Activated CD4-positive, CD25-positive, alpha-beta regulatory T cell (primary cell): ENCODE measurements around the gene CXCR2.
"Not testable (repeated sequence)": the region's sequence is repeated elsewhere in the genome, so short reads cannot be mapped to it uniquely, and the experiment has no call there.

ENCODE experiments used
- DNase-seq, 4 experiments: peaks; one replicate each; lab custom pipeline; 2025; lab: John Stamatoyannopoulos, UW

The CXCR2 gene

DNA sequence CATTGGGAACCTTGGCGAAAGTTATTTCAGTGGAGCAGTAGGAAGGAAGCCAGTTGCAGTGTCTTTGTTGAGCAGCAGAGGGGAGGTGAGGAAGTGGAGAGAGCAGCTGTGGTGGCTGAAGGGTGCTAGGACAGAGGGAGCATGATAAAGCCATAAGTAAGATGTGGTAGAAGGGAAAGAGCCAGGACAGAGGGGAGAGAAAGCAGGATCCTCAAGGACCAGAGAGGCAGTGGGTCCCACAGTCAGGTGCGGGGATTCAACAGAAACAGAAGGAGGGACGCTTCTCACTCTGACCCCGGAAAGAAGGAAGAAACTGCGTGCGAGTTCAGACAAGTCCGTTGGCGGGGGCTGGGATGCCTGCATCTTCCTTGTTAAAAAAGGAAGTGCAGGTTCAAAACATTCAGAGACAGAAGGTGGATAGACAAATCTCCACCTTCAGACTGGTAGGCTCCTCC is at the start of gene CXCR2:
Gene CXCR2, plus strand, starts transcription at position 403 of the 455 bp plus-strand sequence. CDS start 8,774 bp downstream, outside the sequence.
- no peak for DNase-seq

GRCh38 chr2:218077464-218078216 is 48.2 kb upstream of the CXCR2 start:
- DNase-seq: no peak

GRCh38 chr2:218079943-218080913 is 45.6 kb upstream of the CXCR2 start:
- no peak for DNase-seq

DNA sequence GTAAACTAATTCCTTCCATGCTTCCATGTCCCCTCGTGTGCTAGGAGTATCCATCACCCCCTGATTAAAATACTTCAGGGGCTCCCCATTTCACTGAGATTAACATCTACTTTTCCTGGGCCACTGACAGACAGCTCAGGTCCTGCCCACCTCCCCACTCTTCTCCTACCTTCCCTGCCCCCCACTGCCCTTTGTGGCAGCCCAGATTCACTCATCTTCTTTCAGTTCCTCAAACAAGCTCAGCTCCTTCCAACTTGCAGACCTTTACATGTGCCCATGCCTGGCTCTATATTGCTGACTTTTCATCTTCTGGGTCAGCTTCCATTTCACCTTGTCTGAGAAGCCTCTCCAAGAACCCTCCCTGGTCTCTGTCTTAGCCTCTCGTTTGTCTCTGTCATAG is 44.8 kb upstream of the CXCR2 start:
- DNase-seq: no peak

DNA sequence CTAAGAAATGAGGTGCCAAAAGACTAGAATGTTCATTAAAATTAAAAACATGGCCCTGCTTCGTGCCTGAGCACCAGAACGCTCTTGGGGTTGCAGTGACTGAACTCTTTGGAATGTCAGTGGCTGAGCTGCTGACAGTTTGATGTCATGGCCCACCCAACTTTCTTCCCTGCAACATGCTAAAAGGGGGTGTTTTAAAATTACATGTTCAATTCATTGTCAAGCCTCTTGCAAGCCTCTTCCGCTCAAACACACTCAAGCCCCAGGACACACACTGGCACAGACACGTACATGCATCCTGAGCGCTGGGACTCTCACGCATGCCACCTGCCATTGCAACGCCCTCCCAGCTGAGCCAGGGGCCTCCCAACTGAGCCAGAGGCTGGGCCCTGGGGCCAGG is 44.1 kb upstream of the CXCR2 start:
- DNase-seq: no peak

- no peak for DNase-seq
These were observed 43.1 kb upstream of the CXCR2 start for GRCh38 chr2:218082586-218083351.

DNA sequence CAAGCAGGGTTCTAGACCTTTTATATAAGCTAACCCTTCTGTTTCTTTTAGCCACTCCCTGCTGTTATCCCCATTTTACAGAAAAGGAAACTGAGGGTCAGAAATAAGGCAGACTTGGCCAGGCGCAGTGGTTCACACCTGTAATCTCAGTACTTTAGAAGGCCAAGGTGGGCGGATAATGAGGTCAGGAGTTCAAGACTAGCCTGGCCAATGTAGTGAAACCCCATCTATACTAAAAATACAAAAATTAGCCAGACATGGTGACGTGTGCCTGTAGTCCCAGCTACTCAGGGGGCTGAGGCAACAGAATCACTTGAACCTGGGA is 42.5 kb upstream of the CXCR2 start:
- no peak for DNase-seq

- DNase-seq: no peak
These were observed 39.4 kb upstream of the CXCR2 start for GRCh38 chr2:218086478-218086877.

DNA sequence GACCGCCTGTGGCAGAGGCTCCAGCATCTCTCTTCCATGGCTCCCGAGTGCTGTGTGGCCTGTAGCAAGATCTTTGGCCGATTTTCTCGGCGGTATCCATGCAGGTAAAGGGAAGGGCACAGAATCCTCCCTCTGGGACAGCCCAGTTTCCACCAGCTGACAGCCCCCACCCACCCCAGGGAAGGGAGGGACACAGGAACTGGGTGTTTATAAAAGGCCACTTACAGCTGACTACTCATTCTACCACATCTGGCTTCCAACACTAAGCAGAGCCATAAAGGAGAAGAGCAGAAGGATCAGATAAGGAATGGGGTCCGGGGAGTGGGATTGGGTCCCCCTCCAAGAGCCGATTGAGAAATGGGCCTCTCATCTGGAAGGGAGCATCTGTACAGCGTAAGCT is 36.6 kb upstream of the CXCR2 start:
- DNase-seq: no peak

GRCh38 chr2:218091746-218092145 is 34.1 kb upstream of the CXCR2 start:
- no peak for DNase-seq

GRCh38 chr2:218093879-218094278 is 31.9 kb upstream of the CXCR2 start:
- DNase-seq: no peak

DNA sequence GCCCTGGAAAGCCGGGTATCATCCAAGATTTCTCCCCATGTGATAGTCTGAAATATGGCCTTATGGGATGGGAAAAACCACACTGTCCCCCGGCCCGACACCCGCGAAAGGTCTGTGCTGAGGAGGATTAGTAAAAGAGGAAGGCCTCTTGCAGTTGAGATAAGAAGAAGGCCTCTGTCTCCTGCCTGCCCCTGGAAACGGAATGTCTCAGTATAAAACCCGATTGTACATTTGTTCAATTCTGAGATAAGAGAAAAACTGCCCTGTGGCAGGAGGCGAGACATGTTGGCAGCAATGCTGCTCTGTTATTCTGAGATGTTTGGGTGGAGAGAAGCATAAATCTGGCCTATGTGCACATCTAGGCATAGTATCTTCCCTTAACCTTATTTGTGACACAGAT is 30.0 kb upstream of the CXCR2 start:
- no peak for DNase-seq

DNA sequence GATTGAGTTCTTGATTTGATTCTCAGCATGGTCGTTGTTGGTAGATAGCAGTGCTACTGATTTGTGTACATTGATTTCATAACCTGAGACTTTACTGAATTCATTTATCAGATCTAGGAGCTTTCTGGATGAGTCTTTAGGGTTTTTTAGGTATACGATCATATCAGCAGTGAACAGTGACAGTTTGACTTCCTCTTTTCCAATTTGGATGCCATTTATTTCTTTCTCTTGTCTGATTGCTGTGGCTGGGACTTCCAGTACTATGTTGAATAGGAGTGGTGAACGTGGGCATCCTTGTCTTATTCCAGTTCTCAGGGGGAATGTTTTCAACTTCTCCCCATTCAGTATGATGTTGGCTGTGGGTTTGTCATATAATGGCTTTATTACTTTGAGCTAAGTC is 27.9 kb upstream of the CXCR2 start:
- no peak for DNase-seq

GRCh38 chr2:218108834-218109233 is 17.0 kb upstream of the CXCR2 start:
- not testable (repeated sequence) for DNase-seq

DNA sequence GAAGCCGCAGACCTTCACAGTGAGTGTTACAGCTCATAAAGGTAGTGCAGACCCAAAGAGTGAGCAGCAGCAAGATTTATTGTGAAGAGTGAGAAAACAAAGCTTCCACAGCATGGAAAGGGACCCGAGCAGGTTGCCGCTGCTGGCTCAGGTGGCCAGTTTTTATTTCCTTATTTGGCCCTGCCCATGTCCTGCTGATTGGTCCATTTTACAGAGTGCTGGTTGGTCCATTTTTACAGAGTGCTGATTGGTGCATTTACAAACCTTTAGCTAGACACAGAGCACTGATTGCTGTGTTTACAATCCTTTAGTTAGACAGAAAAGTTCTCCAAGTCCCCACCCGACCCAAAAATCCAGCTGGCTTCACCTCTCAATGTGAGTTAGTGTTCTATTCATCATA is 4.0 kb upstream of the CXCR2 start:
- not testable (repeated sequence) for DNase-seq

- DNase-seq: not testable (repeated sequence)
These were observed 3.5 kb upstream of the CXCR2 start for GRCh38 chr2:218122286-218122685.

GRCh38 chr2:218123986-218124385 is 1.8 kb upstream of the CXCR2 start:
- DNase-seq: no peak

GRCh38 chr2:218125095-218125494 is 733 bp upstream of the CXCR2 start:
- DNase-seq: no peak

- no peak for DNase-seq
These were observed 2.2 kb downstream of the CXCR2 start for GRCh38 chr2:218127929-218128455.

DNA sequence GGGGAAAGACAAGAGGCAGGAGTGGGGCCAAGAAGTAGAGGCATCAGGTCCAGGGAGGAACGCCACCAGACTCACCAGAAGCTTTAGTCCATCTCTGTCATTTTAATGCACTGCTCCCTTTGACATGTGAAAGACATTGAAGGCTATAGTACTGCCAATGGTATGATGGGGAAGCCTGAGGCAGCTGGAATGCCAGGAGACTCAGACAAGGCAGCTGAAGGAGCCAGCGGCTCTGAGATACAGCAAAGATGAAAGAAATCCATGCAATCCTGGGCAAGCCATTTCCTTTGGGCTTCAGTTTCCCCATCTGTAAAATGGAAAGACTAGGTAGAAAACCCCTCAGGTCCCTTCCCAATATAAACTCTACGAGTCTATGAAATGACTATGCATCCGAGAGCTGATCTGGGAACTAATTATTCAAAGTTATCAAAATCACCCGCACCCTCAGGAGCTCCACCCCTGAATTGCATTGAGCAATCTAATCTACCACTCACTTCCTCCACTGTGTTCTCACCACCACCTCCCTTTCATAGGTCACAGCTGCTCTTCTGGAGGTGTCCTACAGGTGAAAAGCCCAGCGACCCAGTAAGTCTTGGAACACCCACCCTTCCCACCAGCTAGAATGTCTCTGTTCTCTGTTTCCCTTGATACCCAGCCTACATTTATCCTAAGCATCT is 3.1 kb downstream of the CXCR2 start:
- DNase-seq: no peak

DNA sequence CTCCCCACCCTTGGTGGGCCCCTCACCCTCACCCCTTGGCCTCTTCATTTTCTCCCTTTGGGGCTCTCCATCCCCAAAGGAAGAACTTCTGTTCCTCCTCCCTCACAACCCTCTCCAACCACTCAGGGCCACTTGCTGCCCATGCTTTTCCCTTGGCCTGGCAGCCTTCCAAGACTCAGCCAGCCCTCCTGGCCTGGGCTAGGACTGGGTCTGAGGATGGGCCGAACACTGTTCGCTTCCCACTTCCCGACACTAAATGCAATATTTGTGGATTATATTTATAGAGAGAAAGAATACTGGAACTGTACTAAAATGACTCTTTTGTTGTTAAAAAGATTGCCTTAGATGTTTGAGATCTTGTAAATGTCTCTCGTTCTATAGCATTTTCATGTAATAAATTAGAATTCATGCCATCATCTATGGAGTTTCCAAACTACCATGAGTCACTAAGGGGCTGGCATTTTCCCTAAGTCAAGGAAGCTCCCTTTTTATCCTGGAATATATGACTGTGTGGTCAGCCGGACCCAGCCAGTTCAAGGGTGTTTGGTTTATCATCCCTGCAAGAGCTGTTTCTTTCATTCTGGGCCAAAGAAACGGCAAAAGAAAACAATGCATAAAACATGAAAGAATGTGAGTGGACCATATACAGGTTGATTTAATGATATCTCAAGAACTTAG is 3.8 kb downstream of the CXCR2 start:
- no peak for DNase-seq
